T47D (cell line): Measurements from ENCODE around the gene SPDYE6.

Source experiments
- DNase-seq, 2 experiments: peaks; one replicate each; pipeline versions ENCODE4 v3.0.0 to v3.0.0-alpha.2; 2011 to 2012; ENCODE audit warnings: low read depth in 1 of 2, low spot score in 1 of 2
- JUND ChIP-seq: IDR thresholded peaks from 2 replicates; pipeline ENCODE4 v1.6.1; 2012; ENCODE audit warnings: low read depth
- in situ Hi-C: cut with HindIII; loops from 2 replicates; pipeline ENCODE4 v1.10.0; 2016; ENCODE audit warnings: low sequenced_read_pairs, low pct_unique_long_range_greater_than_20kb

The SPDYE6 gene

GRCh38 chr7:102296514-102296913 is 59.7 kb downstream of the SPDYE6 start:
- DNase-seq: no peak
- in situ Hi-C loops: no loop called here
- no peak for TF ChIP-seq JUND

DNA sequence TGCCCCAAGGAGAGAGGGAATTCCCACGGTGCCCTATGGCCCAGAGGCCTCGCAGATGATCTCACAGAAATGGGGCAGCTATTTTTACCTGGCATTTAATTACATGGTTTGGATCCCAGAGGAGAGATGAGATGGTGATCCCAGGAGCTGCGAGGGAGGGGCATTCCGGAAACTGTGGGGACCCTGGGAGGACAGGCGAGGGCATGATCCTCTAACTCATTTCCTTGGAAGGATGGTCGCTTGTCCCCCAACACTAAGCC is 60.1 kb downstream of the SPDYE6 start:
- DNase-seq: no peak
- no peak for TF ChIP-seq JUND
- in situ Hi-C loops: no loop called here
